Raji (cell line): ENCODE measurements around the gene APOL3.
A peak's percentile ranks its signal among the peaks of the same experiment; 100 is the strongest.

Experiments
- POLR2A ChIP-seq: IDR thresholded peaks from 2 replicates; pipeline ENCODE4 v1.6.1; 2011; ENCODE audit warnings: low read depth, low read length, control low read depth; ENCODE audit not compliant: insufficient read depth

Gene APOL3

DNA sequence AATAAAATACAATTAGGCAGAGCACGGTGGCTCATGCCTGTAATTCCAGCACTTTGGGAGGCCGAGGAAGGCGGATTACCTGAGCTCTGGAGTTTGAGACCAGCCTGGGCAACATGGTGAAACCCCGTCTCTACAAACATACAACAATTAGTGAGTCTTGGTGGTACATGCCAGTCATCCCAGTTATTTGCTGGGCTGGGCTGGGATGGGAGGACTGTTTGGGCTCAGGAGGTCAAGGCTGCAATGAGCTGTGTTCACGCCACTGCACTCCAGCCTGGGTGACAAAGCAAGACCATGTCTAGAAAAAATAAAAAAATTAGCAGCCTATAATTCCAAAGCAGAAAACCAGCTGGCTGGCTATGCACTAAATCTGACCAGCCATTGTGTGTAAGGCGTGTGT is 35.1 kb downstream of the APOL3 start:
- no peak for TF ChIP-seq POLR2A

DNA sequence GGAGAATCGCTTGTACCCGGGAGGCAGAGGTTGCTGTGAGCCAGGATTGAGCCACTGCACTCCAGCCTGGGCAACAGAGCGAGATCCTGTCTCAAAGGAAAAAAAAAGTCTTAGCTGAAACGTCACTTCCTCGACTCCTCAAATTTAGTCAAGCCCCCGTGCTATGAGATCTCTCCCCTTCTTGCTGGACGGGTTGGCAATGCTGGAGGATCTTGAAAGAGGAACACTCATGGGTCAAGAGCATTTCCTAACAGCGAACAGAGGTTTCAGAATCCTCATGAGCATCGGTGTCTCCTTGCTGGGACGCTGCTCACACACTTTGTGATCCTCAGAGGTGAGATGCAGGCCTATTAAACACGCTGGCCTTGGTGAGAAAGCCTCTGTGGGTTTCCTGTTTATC is 35.9 kb downstream of the APOL3 start:
- no peak for TF ChIP-seq POLR2A

DNA sequence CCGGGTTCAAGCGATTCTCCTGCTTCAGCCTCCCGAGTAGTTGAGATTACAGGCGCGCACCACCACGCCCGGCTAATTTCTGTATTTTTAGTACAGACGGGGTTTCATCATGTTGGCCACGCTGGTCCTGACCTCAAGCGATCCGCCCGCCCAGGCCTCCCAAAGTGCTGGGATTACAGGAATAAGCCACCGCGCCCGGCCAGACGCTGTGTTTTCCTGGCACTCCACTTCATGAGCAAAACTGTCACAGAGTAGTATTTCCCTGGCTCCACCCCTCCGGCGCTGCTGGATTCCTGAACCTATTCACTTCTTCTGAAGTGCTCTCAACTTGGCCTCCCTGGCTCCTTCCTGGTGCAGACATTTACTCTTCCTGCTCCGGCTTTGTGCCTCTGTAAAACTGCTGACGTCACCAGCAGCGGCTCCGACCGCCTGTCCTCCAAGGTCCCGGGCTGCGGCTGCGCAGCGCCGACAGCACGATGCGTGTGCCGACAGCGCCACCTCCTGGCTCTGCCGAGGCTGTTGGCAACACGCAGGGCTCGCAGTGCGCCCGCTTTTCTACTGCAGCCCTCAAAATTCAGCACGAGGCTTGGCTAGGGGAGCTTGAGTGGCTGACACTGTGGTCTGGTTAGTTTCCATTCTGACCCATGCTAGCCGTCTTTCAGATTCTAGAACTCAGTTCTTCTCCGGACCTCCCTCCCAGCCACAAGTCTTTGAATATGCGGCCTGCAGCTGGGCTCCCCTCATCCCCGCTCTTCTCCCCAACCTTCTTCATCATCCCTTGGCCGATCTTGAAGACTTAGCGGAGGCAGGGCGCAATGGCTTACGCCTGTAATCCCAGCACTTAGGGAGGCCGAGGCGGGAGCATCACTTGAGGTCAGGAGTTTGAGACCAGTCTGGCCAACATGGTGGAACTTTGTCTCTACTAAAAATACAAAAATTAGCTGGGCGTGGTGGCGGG is 36.6 kb downstream of the APOL3 start:
- peak; percentile 56; the same call in 1 of the 2 replicates for TF ChIP-seq POLR2A

DNA sequence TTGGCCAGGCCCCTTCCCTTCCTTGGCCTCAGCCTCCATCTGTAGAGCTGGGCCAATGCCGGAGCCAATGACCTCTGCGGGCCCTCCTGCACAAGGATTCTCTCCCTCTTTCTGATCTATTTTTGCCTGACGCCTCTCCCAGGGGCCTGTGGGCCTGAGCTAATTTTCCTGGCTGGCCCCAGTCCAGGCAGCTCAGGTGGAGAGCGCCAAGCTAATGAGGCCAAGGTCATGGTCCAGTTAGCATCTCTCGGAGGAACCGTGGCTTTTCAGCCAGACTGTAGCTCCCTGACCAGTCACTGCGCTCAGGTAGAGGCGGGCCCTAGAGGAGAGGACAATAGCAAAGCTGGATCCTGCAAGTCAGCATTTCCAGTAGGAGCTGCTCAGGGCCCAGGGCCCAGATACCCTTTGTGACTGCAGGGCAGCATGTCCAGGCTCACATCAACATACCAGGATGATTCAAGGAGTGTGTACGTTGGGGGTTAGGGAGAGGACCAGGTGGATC is 43.5 kb downstream of the APOL3 start:
- TF ChIP-seq POLR2A, result no peak

DNA sequence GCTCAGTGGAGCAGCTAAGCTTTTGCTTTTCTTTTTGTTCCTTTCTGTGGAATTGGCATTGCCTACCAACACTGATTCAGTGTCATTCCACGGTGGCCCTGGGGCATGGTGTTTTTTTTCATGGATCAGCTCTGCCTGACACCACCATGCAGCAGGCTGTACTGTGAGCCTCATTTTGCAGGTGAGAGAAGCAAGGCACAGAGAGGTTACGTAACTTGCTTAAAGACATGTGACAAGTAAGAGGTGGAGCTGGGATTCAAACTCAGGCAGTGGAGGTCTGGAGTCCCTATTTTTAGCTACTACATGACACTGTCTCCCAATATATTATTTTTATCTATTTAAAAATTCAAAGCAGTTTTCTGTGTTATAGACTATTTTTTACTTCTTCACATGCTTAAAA is 44.4 kb downstream of the APOL3 start:
- TF ChIP-seq POLR2A, result no peak

DNA sequence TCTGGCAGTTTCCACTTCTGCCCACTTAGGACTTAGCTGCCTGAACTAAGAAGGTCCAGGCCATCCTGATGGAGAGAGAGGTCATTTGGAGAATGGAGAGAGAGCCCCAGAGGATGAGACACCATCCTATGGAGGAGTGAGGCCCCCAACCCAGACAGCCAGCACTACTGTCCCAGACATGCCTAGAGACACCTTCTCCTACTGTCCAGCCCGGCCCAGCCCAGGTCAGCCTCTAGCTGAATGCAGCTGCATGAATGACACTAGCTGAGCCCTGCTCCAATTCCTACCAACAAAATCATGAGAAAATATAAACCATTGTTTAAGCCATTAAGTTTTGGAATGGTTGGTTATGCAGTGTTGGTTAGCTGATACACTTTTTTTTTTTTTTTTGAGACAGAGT is 47.4 kb downstream of the APOL3 start:
- no peak for TF ChIP-seq POLR2A

DNA sequence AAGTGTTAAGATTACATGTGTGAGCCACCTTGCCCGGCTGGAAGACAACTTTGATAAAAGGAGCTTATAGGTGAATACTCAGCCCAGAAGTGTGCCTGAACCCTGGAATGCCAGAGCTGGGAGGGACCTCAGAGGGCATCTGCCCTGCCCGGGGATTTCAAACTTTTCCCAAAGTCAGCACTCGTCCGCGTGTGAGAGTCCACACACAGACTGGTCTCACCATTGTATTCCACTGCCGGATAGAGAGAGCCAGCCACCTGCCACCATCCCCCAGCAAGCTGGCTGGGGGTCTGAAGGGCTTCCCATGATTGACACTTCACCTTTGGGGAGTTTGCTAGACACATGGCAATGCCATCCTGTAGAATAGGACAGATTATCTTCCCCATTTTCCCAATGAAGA is 49.2 kb downstream of the APOL3 start:
- TF ChIP-seq POLR2A, result no peak

DNA sequence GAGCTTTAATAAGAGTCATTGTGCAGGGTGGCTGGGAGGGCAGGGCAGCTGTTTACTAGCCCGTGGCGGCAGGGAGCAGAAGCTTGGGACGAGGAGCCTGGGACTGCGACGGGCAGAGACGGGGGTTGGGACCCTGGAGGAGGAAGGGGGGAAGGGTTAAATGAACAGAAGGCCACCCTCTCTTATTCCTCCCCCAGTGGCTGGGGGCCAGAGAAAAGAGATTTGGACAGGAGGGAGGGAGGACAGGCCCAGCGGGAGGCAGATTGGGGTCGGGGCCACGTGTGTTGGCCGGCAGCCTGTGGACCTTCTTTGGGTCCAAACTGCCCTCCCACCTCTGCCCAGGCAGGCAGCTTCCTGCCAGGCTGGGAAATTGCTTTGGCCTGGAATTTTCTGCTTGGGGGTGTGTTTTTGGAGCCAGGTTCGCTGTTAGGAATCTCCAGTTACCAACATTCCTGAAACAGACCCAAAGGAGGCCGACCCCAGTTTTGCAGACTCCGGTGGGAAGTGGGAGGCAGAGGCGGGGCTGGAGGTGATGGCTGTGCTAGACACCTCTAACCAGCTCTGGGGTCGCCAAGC is 50.2 kb downstream of the APOL3 start:
- TF ChIP-seq POLR2A, result no peak

DNA sequence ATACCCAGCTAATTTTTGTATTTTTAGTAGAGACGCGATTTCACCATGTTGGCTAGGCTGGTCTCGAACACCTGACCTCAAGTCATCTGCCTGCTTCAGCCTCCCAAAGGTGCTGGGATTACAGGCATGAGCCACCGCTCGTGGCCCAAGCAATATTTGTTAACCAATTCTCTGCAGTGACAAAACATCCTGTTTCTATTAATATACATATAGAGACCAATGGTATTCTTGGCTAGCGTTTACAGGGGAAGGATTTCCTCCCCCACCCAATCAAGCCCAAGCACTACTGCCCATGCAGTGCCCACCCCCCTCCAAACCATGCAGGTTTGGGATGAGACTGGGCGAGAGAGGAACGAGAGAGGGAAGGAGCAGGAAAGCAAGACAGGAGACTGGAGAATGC is 53.1 kb downstream of the APOL3 start:
- TF ChIP-seq POLR2A, result no peak

DNA sequence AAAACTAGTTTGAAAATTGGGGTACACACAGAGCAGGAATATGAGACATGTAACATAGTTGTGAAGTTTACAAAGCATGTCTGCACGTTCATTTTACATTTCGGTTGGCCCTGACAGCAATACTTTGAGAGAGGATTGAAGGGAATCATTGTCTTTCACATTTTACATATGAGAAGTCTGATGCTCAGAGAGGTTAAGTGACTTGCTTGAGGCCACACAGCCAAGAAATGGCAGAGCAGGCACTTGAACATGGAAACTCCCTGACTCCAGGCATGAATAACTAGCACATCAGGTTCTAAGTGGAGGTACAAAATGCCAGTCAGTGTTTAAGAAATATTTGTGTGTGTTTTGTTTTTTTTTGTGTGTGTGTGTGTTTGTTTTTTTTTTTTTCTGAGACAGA is 53.6 kb downstream of the APOL3 start:
- TF ChIP-seq POLR2A, result no peak

DNA sequence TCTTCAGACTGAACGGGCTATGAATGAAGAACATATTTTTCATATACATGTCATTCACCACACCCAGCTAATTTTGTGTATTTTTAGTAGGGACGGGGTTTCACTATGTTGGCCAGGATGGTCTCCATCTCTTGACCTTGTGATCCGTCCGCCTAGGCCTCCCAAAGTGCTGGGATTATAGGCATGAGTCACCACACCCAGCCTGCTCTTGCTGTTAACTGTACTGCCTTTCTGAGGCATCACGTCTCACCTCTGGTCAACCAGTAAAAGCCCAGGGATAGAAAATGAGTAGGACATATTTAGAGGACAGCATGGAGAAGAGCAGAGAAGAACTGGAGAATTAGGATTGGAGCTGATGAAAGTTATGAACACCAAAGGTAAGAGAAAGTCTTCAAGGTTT is 55.6 kb downstream of the APOL3 start:
- no peak for TF ChIP-seq POLR2A

DNA sequence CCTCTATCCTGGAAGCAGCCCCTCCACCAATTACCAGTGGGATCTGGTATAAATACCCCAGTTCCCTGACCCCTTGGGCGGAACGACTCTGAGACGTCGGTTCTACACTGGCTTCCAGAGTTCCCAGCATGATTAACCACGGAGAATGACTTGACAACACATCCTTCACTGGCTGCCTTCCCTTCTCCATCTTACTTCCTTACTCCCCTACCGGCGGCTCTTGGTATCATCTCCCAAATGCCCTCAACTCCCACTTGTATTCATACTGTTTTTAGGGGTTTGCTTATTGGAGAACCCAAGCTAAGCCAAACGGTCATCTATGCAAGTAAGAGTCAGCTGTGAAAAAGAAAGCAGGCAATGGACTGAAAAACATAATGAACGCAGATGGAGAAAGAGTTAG is 56.1 kb downstream of the APOL3 start:
- TF ChIP-seq POLR2A, result no peak

DNA sequence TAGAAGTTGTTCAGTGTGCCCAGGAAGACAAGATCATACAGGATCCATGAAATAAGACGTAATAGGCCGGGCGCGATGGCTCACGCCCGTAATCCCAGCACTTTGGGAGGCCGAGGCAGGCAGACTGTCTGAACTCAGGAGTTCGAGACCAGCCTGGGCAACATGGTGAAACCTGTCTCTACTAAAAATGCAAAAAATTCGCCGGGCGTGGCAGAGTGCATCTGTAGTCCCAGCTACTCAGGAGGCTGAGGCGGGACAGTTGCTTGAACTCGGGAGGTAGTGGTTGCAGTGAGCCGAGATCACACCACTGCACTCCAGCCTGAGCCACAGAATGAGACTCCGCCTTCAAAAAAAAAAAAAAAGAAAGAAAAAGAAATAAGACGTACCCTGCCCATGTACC is 56.7 kb downstream of the APOL3 start:
- TF ChIP-seq POLR2A, result no peak

DNA sequence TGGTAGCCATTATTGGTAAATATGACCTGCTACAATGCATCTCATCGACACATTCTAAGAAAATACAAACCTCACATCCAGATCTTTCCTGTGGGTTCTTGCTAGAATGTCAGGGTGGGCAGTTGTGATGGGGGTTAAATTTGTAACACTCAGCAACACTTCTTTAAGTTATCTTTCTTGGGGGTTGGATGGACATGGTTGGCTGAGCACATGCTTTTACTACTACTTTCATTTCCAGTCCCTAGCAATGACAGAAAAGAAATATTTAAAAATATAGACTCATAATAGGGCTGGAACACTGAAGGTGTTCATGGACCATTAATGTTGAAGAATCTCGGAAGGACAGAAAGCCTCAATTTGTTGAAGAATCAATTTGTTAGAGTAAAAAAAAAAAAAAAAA is 57.6 kb downstream of the APOL3 start:
- TF ChIP-seq POLR2A, result no peak

DNA sequence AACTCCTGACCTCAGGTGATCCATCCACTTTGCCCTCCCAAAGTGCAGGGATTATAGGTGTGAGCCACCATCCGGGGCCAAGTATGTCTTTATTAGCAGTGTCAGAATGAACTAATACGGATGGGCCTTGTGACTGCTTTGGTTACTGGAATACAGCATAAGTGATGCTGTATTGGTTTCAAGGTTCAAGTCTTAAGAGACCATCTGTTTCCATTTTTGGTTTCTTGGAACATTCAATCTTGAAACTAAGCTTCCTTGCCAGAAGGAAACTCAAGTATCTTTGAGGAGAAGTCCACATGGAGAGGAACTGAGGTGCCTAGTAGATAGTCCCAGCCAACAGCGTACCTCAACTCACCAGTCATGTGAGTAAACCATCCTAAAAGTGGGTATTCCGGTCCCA is 58.8 kb downstream of the APOL3 start:
- TF ChIP-seq POLR2A, result no peak

DNA sequence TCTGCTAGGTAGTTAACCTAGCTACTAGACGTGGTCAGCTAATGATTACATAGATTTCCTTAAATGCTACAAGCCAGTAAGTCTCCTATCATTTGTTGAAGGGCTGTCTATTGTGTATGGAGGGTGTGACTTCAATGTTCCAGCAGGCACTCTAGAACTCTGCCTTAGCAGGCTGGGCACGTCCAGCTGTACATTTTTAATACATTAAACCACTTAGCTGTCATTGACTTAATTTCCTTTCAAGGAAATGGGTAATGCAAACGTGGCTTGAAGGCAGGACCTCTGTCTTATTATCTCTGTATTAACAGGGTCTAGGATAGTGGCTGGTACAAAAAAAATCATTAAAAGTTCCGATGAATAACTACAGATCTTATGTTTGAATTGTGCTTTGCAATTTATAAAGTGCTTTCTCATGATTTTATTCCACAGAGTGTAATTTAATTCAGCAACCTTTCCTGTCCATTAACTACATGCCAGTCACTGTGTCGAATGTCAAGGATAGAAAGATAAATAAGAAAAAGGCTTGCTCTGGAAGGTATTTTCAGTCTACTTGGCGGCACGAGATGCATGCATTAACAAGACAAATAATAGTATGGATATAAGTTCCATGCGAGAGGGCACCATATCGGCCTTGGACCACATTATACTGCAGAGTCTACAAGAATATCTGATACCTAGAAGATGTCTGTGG is 60.3 kb downstream of the APOL3 start:
- TF ChIP-seq POLR2A, result no peak
